Keratinocyte (primary cell): ENCODE results near the gene WNK2.

Experiments used
- EZH2 ChIP-seq: IDR thresholded peaks from one replicate; pipeline ENCODE4 v1.6.1; 2012; ENCODE audit warnings: inconsistent platforms, mild to moderate bottlenecking, low read length, moderate library complexity
- TF ChIP-seq, protein P1 (sequence below), 3 experiments: IDR thresholded peaks in 1 of 3; conservative IDR thresholded peaks in 1 of 3; optimal IDR thresholded peaks in 1 of 3; 2 replicates in 2 of 3; 3 replicates in 1 of 3; pipeline versions ENCODE3 to v1.5.1; 2011; ENCODE audit warnings: low read length in 3 of 3, mild to moderate bottlenecking in 3 of 3, moderate library complexity in 2 of 3, control low read depth in 1 of 3, inconsistent platforms in 1 of 3; ENCODE audit not compliant: insufficient read depth in 2 of 3; ENCODE audit errors: extremely low read depth in 1 of 3

DNA sequence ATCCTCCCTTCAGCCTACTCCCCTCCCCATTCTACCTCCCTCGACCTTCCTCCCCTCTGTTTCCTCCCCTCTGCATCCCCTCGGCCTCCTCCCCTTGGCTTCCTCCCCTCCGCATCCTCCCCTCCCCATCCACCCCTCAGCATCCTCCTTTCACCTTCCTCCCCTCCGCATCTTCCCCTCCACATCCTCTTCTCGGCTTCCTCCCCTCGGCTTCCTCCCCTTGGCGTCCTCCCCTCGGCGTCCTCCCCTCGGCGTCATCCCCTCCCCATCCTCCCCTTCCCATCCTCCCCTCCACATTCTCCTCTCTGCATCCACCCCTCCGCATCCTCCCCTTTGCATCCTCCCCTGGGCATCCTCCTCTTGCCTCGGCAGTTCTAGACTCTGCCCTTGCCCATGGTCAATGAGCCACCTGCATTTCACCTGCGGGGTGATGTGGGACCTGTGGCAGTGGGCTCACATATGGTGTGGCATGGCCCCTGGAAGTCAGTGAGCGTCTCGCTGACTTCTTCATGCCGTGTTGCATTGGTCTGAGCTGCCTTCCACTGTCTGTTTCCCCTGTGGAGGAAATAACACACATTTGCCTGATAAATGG is 113.0 kb downstream of the WNK2 start:
- TF ChIP-seq, protein P1, sequence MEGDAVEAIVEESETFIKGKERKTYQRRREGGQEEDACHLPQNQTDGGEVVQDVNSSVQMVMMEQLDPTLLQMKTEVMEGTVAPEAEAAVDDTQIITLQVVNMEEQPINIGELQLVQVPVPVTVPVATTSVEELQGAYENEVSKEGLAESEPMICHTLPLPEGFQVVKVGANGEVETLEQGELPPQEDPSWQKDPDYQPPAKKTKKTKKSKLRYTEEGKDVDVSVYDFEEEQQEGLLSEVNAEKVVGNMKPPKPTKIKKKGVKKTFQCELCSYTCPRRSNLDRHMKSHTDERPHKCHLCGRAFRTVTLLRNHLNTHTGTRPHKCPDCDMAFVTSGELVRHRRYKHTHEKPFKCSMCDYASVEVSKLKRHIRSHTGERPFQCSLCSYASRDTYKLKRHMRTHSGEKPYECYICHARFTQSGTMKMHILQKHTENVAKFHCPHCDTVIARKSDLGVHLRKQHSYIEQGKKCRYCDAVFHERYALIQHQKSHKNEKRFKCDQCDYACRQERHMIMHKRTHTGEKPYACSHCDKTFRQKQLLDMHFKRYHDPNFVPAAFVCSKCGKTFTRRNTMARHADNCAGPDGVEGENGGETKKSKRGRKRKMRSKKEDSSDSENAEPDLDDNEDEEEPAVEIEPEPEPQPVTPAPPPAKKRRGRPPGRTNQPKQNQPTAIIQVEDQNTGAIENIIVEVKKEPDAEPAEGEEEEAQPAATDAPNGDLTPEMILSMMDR (optimal IDR thresholded peaks at IDR 0.05 in 1 of 3, IDR thresholded peaks at IDR 0.05 in 1 of 3, conservative IDR thresholded peaks at IDR 0.05 in 1 of 3; ENCODE audit: extremely low read depth in 1 of 3, insufficient read depth in 2 of 3, low read length in 3 of 3), result no peak
- TF ChIP-seq EZH2, result no peak
